ENCODE measurements around the gene FUBP3.

Gene FUBP3, protein sequence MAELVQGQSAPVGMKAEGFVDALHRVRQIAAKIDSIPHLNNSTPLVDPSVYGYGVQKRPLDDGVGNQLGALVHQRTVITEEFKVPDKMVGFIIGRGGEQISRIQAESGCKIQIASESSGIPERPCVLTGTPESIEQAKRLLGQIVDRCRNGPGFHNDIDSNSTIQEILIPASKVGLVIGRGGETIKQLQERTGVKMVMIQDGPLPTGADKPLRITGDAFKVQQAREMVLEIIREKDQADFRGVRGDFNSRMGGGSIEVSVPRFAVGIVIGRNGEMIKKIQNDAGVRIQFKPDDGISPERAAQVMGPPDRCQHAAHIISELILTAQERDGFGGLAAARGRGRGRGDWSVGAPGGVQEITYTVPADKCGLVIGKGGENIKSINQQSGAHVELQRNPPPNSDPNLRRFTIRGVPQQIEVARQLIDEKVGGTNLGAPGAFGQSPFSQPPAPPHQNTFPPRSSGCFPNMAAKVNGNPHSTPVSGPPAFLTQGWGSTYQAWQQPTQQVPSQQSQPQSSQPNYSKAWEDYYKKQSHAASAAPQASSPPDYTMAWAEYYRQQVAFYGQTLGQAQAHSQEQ

DNA sequence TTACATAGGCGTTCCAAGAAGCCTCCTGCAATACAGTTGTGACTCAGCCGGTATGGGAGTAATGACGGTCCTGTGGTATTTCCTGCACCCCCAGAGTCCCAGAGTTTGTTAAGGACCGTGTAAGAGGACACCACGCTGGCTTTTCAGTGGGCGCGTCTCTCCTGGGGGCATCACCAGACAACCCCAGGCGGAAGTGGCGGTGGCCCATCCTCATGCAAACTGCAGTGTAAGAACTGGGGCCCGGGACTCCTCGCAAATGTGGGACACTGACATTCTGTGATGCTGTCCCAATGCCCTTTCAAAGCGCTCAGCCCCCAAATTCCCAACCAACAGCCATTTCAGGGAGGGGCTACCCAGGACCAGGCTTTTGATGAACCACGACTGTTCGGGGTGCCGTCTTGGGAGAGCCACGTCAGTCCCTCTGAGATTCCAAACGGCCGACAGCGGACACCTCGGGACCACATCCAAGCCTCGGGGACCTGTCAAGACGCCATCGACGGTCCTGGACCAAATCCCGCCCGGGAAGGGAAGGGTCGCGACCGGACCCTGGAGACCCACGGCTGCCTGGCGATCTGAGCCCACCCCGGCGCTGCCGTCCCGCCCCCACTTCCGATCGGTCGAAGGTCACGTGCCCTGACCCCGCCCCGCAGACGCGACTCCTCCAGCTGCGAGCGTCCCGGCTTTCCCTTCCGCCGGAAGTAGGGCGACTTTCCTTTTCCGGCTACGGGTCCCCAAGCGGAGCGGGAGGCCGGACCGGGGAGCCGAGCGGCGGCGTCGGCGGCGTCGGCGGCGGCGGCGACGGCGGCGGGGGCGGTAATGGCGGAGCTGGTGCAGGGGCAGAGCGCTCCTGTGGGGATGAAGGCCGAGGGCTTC, at the start of gene FUBP3:
Gene FUBP3, plus strand, starts transcription at position 713 of the 873 bp plus-strand sequence. Its CDS starts 104 bp downstream, at position 817.
- peak; percentile 99 for DNase-seq (ENCODE audit: low spot score)

DNA sequence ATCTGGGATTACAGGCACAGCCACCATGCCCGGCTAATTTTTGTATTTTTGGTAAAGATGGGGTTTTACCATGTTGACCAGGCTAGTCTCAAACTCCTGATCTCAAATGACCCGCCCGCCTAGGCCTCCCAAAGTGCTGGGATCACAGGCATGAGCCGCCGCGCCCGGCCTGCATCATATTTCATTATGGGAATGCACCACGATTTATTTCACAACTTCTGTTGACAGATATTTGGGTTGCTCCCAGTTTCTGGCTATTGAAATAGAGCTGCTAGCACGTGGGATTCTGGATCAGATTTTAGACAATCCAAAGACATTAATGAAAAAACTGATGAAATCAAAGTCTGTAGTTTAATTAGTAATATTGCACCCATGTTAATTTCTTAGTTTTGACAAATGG, 48.4 kb upstream of the FUBP3 start:
- no peak for DNase-seq (ENCODE audit: low spot score)

DNA sequence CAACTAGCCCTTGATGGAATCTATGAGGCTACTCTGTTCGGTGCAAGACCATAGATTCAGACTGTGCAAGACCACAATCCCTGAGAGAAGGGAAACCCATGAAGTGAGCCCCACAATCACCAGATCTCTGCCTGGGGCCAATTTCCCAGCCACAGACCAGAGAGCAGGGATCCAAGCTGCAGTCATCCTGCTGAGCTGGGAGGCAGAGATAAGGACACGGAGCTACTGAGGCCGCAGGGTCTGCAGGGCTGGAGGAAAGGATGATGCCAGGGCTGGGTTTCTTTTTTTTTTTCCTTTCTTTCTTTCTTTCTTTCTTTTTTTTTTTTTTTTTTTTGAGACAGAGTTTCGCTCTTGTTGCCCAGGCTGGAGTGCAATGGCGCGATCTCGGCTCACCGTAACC, 47.7 kb upstream of the FUBP3 start:
- DNase-seq (ENCODE audit: low spot score), result no peak

DNA sequence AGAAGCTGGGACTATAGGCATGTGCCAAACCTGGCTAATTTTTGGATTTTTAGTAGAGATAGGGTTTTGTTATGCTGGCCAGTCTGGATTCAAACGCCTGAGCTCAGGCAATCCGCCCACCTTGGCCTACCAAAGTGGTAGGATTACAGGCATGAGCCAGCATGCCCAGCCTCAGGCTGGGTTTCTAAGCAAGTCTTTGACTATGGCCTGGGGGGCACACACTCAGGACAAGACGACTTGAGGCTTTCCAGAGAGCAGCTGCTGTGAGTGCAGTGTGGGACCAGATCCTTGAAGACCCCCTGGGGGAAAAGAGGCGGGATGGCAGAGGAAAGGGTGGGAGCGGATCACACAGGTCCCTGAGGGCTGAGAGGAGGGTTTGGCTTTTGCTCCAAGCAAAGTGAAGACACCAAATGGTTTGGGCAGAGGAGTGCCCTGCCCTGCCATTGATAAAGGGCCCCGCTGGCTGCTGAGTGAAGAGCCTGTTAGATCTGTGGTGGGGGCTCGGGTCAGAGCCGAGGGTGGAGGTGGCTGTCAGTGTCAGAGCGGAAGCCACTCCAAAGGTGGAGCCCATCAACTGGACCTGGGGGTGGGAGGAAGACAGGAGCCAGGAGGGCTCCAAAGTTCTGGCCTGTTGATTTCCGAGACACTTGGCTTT, 46.8 kb upstream of the FUBP3 start:
- no peak for DNase-seq (ENCODE audit: low spot score)

DNA sequence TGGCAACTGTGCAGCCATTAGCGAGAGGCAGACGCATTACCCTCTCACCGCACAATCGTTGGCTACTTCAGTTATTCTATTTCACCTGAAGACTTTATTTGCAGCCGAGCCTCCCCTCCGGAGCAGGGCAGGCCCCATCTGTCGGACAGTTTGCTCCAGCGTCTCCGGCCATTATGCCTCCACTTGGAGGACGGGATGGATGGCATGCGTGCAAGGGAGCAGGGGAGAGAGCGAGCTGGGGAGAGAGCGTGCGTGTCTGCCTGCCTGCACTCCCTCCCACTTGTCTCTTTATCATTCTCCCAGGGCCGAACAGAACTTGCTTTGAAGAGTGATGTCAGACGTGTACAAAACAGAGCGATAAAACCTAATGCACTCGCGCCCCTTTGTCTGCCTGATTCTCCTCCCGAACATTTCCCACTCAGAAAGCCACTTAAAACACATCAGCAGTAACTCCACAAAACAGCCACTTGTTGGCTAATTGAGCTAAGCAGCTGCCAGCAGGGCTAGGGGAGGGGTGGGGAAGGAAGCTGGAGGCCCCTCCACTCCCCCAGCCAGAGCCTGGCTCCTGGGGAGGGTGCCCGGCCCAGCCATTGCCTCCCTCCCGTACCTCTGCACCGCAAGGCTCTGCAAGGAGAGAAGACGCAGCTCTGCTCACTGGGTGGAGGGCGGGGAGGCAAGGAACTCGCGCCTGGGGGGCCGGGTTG, 43.4 kb upstream of the FUBP3 start:
- DNase-seq (ENCODE audit: low spot score), result no peak

DNA sequence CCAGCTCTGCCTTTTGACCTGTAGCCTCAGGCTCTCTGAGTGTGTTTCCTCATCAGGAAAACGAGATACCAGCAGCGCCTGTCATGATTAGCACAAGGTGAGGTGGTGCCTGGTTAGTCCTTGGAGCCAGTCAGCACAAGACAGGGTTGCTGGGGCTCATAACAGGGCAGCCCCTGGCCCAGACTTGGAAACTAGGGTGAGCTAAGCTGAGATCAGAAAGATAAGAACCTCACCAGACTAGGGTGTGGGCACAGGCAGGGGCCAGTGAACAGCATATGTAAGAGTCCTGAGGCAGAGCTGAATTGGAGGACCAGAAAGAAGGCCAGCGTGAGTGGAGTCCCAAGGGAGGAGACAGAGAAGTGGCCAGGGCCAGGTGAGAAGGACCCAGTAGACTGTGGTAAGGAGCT, 42.7 kb upstream of the FUBP3 start:
- no peak for DNase-seq (ENCODE audit: low spot score)

DNA sequence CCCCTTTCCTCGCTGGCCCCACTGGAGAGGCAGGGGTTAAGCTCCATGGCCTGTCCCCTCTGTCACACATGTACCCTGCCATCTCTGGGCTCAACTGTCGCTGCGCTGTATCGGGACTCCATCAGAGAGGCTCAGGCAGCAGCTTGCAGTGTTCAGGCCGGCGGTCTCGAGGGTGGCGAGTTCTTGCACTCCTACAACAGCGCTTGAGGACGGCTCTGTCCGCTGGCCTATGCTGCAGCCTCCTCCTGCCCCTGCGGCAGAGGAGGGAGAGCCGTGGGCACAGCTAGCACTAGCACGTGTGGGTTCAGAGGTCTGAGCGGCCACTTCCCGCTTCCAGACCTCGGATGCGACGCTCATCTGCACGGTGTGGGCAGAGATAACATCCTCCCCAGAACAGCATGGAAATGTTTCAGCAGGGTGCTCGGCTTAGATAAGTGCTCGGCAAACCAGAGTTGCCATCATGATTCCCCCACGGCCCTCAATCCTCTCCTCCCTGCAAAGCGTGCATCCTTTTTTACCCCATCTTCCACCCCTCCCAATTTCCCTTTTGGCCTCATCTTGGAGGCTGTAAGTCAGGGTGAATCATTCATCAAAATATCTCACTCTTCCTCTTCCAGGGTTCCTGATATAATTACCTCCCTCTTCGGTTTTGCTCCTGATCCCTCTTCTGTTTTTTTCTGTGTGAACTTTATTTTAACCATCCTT, 41.9 kb upstream of the FUBP3 start:
- DNase-seq (ENCODE audit: low spot score), result no peak

DNA sequence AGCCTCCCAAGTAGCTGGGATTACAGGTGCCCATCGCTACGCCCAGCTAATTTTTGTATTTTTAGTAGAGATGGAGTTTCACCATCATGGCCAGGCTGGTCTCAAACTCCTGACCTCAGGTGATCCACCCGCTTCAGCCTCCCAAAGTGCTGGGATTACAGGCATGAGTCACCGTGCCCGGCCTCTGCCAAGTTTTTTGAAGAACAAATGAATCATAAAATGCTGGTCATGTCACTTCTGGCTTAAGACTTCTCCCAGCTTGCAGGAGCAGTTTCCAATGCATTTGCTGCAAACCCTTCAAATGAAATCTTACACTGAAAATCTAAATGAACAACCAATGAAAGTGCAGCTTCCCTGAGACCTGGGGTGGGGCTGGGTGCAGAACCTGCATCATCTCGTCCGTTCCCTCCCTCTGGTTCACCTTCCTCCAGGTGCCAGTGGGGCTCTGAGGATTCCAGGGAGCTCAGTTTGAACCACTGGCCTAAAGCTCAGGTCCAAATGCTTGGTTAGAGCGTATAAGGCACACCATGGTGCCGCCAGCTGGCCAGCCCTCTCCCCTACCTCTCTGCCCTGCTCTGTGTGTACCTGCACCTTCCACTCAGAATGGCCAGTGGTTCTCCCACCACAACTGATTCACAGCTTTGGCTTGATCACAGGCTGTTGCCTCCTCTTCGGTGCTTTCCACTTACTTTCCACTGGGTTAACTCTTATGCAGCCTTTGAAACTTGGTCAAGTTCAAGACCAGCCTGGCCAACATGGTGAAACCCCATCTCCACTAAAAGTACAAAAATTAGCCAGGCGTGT, 39.8 kb upstream of the FUBP3 start:
- DNase-seq (ENCODE audit: low spot score), result peak; percentile 90

DNA sequence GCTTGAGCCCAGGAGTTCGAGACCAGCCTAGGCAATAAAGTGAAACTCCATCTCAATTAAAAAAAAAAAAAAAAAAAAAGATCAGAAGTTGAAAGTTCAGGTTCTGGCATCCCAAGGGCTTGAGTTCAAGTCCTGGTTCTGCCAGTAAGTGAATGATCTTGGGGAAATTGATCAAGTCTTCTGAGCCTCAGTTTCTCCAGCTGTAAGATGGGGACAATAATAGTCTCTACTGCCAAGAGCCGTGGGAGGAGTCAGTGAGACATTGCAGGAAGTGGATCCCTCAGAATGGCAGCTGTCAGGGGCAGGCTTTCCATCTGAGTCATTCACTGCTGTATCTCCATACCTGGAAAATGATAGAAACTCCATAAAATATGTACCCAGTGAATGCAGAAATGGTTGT, 37.8 kb upstream of the FUBP3 start:
- peak; percentile 36 for DNase-seq (ENCODE audit: low spot score)

DNA sequence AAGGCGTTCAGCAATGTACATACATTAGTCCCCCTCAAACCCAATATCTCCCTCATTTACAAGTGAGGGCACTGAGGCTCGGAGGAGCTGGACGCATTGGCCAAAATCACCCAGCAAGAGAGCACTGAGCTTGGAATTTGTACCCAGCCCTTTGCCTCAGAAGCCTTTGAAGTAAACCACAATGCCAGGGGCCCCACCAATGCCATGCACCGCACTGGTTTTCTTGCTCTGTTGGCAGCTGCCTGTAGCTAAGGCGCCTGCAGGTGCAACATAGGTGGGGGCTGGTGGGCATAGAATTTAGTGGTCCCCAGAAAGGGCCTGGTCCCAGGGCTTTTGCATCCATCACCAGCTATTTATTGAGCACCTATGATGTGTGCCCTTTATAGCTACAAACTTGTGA, 37.3 kb upstream of the FUBP3 start:
- DNase-seq (ENCODE audit: low spot score), result no peak

DNA sequence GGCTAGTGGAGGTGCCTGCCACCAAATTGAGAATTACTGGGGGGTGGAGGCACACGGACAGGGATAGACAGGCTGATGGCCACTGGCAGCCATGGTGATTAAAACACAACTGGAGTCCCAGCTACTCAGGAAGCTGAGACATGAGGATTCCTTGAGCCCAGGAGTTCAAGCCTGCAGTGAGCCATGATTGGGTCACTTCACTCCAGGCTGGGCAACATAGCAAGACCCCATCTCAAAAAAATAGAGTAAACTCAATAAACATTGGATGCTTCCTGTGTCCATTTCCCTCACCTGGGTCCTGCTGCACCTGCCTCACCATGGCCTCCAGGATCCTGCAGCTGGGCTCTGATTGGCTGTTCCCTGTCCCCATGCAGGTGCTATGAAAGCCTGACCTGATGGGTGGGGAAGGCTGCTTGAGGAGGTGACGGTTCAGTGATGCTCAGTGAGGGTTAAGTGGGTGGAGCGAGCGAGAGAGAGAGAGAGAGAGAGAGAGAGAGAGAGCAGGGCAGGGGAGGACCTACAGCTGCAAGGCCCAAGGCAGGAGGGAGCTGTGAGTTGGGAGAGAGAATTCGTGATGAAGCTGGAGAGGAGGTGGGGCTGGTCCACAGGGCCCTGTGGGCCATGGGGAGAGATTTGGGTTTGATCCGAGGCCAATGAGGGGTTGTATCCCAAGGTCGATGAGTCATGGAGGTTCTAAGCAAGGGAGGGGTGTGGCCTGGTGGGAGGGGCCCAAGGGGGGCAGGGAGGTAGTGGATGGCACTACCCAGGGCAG, 36.7 kb upstream of the FUBP3 start:
- peak; percentile 26 for DNase-seq (ENCODE audit: low spot score)

DNA sequence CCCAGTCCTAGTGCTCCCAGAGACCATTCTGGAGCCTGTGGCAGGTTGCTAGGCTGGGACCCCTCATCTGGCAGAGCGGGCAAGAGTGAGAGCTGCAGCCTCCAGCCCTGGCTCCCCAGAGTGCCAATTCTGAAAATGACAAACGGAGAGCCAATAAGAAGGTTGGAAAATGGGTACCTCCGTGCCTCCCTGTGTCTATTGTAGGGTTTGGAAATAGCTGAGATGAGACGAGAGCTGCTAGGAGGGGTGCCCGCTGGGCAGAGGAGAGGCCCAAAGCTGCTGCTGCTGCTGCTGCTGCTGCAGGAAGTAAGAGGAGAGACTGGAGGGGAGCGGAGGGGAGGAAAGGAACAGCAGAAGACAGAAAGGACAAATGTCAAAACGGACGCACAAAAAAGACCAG, 36.0 kb upstream of the FUBP3 start:
- no peak for DNase-seq (ENCODE audit: low spot score)

DNA sequence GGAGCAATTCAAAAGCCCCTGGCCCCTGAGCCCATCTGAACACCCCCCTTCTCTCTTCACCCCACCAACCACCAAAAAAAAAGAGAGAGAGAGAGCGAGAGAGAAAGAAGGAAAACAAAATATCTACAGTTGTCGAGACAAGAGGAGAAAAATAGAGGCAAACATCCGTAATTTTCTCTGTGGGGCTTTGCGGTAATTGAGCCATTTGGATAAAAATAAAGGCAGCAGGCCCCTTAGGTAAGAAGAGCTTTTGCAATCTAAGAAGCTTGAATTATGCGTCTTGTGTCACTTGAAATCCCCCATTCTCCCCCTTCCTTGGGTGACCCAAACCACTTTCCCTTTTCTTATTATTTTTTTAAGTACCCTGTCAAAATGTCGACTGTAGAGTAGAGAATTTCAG, 35.5 kb upstream of the FUBP3 start:
- DNase-seq (ENCODE audit: low spot score), result no peak

DNA sequence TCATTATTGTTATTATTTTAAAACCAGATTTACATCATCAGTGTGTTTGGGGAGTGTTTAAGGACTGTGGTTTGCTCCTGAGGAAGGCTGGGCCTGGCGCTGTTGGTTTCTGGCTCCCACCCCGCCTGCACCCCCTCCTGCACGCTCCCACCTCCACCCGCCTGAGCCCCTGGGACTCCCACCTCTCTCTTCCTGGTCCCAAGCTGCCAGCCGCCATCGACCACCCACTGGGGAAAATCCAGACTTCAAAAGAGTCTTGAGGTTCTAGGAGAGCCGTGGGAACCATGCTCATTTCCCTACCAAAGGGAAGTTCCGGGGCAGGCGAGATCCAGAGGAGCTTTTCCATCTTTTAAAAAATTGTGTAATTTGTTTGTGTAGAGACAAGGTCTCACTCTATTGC, 35.0 kb upstream of the FUBP3 start:
- DNase-seq (ENCODE audit: low spot score), result no peak

DNA sequence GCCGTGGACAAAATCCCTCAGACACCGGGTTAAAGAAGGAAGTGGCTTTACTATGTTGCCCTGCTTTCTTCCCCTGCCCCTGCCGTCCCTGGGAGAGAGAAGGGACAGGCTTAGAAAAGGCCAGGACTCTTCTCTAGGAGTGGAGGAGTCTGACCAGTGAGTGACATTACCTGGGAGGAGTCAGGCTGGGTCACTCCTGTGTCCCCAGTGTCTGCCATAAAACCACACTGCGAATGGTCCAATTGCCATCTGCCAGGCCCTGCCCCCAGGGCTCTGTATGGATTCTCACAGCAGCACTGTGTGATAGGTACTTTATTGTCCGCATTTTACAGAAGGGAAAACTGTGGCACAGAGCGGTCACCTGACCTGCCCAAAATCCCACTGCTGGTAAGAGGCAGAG, 31.3 kb upstream of the FUBP3 start:
- DNase-seq (ENCODE audit: low spot score), result no peak

DNA sequence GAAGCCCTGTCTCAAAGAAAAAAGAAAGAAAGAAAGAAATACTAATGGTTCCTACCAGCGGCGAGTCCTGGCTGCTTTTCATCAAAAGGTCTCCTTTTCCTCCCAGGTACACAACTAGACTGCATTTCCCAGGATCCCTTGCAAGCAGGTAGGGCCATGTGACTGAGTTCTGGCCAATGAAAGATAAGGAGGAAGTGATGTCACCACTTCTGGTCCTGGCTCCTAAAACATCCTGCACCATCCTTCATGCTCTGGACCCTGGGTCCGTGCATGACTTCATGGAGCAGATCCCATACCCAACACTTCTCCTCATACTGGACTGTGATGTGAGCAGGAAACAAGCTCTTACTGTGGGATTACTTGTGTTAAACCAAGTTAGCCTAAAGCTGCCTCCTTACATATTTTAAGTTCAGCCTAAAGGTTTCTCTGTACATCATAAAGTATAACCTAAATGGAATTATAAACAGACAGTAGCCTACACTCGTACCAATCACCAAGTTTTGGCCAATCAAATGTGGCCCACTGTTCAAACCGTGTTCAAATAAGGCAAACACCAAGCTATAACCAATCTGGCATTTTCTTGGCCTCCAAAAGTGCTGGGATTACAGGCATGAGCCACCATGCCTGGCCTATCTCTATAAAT, 30.2 kb upstream of the FUBP3 start:
- DNase-seq (ENCODE audit: low spot score), result peak; percentile 47

DNA sequence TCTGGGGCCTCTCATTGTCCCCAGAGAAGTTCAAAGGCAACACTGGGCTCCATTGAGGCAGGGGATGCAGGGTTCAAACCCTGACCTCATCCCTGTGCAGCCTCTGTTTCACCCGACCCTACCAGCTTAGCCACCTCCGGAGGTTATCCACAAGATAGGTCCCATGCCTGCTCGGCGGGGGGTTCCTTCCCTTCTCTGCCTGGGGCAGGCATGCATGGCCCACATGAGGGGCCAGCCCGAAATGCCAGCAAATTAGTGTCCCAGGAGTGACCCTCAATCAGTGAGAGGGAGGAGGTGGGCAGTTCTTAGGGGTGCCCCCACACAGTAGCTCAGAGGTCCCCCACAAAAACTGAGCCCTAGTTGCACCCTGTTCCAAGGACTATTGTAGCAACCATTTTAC, 24.8 kb upstream of the FUBP3 start:
- DNase-seq (ENCODE audit: low spot score), result no peak

DNA sequence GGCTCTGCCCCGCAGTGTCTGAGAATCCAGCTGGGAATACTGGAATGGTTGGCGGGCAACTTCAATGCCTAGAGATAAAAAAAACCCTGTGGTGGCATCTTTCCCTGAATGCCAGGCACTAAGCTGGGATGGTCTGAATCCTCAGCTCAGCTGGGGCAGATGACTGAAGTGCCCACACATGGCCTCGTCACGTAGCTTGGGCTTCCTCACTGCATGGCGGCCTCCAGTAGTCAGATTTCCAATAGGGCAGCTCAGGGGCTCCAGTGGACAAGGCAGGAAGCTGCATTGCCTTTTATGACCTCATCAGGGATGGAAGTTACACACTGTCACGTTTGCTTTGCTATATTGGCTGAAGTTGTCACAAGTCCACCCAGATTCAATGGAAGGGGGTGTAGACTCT, 24.3 kb upstream of the FUBP3 start:
- peak; percentile 56 for DNase-seq (ENCODE audit: low spot score)

DNA sequence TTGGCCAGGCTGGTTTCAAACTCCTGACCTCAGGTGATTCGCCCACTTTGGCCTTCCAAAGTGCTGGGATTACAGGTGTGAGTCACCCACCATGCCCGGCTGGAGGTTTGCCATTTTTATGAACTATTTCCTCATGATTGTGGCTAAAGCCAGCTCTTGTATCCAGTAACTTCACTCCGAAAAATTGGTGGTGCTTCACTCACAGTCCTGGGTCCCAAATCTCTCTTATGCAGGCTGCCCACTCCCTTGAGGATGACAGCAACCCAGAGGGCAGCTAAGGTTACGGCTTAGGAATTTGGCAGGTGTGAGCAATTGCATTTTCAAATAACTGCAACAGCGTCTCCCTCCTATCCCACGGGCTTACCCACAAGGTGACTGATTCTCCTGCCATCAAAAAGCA, 23.4 kb upstream of the FUBP3 start:
- peak; percentile 42 for DNase-seq (ENCODE audit: low spot score)
